Peyer's patch (tissue), 4 donors: ENCODE results near the gene HSF4. TPM values are rescaled to one million over a fixed set of nuclear protein-coding genes. Genes with fewer than 3 reads are reported as not detected.

Source experiments
- DNase-seq, 3 donors: peaks; one replicate each; pipeline ENCODE4 v3.0.0-alpha.2; 2017 to 2019
- H3K27ac ChIP-seq, 4 donors: fragments of 200-600 bp; sonication (generic); one replicate each; pipeline ENCODE4 v1.5.1; 2016 to 2019
- H3K27me3 ChIP-seq, 2 donors: fragments of 200-600 bp; sonication (generic); one replicate each; pipeline ENCODE4 v1.5.1; 2019
- H3K36me3 ChIP-seq, 3 donors: fragments of 200-600 bp; sonication (generic); one replicate each; pipeline ENCODE4 v1.5.1; 2016 to 2019
- H3K4me1 ChIP-seq, 4 donors: fragments of 200-600 bp; sonication (generic); one replicate each; pipeline ENCODE4 v1.5.1; 2016 to 2019
- H3K4me3 ChIP-seq, 4 donors: fragments of 200-600 bp; sonication (generic); 1 replicate in 3 of 4; 2 replicates in 1 of 4; pipeline ENCODE4 v1.5.1; 2016 to 2019; ENCODE audit warnings: mild to moderate bottlenecking in 1 of 4
- H3K9me3 ChIP-seq, 4 donors: fragments of 200-600 bp; sonication (generic); one replicate each; pipeline ENCODE4 v1.5.1; 2016 to 2019; ENCODE audit warnings: mild to moderate bottlenecking in 1 of 4
- POLR2A ChIP-seq, 2 donors: fragments of 450-650 bp; IDR thresholded peaks; one replicate each; pipeline ENCODE4 v1.5.1; 2017; ENCODE audit warnings: antibody characterized with exemption in 2 of 2, mild to moderate bottlenecking in 2 of 2, moderate library complexity in 2 of 2
- total RNA-seq, 4 donors: library from RNA; depleted of rRNA; stranded (reverse); fragments of >200 nt; gene quantifications; one replicate each; pipeline ENCODE4 v1.1.0, GENCODE V29; 2016
- TF ChIP-seq, protein P1 (sequence below), 6 experiments: fragments of 450-650 bp in 4 of 6; fragments of 200-600 bp in 2 of 6; sonication (generic) in 1 of 6; IDR thresholded peaks; one replicate each; pipeline ENCODE4 v1.5.1; 2017 to 2019; ENCODE audit warnings: antibody characterized with exemption in 6 of 6, mild to moderate bottlenecking in 3 of 6, moderate library complexity in 1 of 6

Gene HSF4
- total RNA-seq, 4 donors from 2014 or later = 15.6 to 140 (median 69.8) TPM

DNA sequence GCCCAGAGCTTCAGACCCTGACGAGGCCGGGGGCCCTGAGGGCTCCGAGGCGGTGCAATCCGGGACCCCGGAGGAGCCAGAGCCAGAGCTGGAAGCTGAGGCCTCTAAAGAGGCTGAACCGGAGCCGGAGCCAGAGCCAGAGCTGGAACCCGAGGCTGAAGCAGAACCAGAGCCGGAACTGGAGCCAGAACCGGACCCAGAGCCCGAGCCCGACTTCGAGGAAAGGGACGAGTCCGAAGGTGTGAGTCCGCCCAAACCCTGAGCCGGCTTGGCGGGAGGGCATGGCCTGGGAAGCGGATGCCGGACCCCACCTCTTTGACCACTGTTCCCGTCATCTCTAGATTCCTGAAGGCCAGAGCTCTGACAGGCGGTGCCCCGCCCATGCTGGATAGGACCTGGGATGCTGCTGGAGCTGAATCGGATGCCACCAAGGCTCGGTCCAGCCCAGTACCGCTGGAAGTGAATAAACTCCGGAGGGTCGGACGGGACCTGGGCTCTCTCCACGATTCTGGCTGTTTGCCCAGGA, 10.2 kb downstream of the HSF4 start:
- H3K4me3 ChIP-seq = peak overlapping the region; percentile 34 to 56 (median 52)
- H3K27ac ChIP-seq = peak overlapping the region; percentile 64 to 96 (median 86)
- H3K27me3 ChIP-seq = no peaks in the 10 kb centered on the region
- H3K9me3 ChIP-seq = no peaks in the 10 kb centered on the region
- DNase-seq = no peak
- TF ChIP-seq POLR2A (IDR thresholded peaks at IDR 0.05) = no peak
- TF ChIP-seq, protein P1, sequence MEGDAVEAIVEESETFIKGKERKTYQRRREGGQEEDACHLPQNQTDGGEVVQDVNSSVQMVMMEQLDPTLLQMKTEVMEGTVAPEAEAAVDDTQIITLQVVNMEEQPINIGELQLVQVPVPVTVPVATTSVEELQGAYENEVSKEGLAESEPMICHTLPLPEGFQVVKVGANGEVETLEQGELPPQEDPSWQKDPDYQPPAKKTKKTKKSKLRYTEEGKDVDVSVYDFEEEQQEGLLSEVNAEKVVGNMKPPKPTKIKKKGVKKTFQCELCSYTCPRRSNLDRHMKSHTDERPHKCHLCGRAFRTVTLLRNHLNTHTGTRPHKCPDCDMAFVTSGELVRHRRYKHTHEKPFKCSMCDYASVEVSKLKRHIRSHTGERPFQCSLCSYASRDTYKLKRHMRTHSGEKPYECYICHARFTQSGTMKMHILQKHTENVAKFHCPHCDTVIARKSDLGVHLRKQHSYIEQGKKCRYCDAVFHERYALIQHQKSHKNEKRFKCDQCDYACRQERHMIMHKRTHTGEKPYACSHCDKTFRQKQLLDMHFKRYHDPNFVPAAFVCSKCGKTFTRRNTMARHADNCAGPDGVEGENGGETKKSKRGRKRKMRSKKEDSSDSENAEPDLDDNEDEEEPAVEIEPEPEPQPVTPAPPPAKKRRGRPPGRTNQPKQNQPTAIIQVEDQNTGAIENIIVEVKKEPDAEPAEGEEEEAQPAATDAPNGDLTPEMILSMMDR (IDR thresholded peaks at IDR 0.05) = no peak
- peaks cover 8 to 53% (median 31%) of the 10 kb centered on the region in 4 donors for H3K4me1 ChIP-seq
- H3K36me3 ChIP-seq = no peaks in the 10 kb centered on the region

DNA sequence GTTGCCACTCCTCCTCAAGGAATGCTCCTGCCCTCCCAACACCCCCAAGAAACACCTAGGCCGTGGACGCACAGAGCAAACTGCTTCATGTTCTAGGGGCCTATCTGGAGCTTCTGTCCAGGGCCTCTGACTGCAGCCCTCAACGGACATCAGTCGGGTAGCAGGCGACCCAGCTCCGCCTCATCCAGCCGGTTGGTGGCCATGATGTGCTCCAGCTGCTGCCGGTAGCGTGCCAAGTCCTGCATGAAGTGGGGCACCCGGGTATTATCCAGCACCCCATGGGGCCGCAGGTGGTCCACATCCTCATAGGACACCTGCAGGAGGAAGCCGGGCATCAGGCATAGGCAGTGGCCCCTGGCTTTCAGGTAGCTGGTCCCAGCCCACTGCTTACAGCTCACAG, 12.1 kb downstream of the HSF4 start:
- TF ChIP-seq, protein P1 (IDR thresholded peaks at IDR 0.05) = no peak
- TF ChIP-seq POLR2A (IDR thresholded peaks at IDR 0.05) = no peak
- H3K36me3 ChIP-seq = no peaks in the 10 kb centered on the region
- H3K4me1 ChIP-seq = peaks cover 3 to 49% (median 22%) of the 10 kb centered on the region in 4 donors
- no peak overlapping the region for H3K27ac ChIP-seq
- no peaks in the 10 kb centered on the region for H3K27me3 ChIP-seq
- DNase-seq = no peak
- no peaks in the 10 kb centered on the region for H3K9me3 ChIP-seq
- no peak overlapping the region for H3K4me3 ChIP-seq

DNA sequence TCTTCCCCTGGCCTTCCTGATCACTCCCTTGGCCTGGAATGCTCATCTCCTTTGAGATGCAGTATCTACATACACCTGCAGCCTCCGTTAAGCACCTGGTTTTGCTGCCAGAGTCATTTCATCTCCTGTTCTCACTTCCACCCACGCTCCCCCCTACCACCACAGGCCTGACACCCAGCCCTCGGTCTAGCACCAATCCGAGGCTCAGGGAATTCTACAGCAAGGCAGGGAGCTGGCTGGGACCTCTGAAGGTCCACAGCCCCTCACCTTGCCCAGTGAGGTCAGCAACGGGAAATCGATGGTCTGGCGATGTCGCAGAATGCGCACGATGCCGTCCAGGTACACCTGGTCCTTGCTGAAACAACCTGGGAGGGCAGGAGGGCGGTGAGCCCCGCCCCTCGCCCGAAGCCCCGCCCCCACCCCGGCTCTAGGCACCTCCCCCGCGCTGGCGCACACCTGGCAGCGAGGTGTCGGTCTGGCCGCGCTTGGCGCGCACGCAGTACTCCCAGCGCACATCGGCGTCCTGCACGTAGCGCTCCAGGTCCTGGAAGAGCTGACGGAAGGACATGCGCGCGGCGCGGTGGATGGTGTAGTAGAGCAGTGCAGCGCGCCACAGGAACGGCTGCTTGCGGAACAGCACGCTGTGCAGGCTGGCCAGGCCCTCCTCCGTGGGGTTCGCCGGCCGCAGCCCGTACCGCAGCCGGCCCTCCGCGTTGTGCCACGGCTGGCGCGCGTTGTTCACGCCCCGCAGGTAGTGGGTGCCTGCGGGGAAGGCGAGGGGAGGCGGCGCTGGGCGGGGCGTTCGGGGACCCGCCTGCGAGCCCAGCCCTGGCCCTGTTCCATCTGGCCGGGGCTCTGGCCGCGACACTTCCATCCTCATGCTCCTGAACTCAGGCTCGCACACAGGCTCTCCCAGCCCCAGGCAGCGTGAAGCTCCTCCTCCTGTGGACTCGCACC, 13.5 kb downstream of the HSF4 start:
- peak; percentile 46 to 92 (median 87) for DNase-seq
- Histone ChIP-seq H3K4me1 (peaks cover 5 to 62% (median 21%) of the 10 kb centered on the region in 4 donors), H3K27me3 (no peaks in the 10 kb centered on the region), H3K36me3 (no peaks in the 10 kb centered on the region), H3K4me3 (peak overlapping the region; percentile 33 to 59 (median 48)), H3K27ac (peak overlapping the region; percentile 49 to 86 (median 68)), H3K9me3 (no peaks in the 10 kb centered on the region)
- TF ChIP-seq POLR2A (IDR thresholded peaks at IDR 0.05) = peak; percentile 38 to 63
- TF ChIP-seq, protein P1 (IDR thresholded peaks at IDR 0.05) = peak in 3 of 6 experiments; percentile 13 to 39 (median 37)

DNA sequence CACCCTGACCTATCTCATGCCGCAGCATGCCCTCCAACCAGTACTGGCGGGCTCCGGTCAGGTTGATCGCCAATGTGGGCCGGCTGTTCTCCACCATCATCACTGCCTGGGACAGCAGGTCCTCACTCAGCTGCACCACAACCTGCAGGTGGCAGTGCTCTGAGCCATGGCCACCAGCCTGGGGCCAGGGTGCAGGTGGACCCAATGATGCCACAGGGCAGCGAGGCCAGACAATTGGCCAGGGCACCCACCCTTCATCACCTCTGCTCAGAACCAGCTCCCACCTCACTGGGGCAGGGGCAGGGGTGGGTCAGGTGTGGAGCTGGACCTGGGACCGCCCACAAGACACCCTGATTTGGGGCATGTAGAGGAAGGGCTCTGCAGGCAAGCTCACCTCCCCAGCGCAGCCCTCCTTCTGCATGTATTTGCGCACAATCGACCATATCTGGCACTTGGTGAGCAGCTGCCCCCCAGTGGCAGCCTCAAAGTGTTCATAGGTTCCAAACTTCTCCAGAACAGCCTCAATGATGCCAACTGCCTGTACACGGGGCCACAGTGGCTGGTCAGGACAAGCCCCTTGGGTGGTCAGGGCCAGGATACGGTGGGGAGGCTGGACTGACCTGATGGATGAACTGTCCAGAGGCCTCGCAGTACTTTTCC, 15.0 kb downstream of the HSF4 start:
- no peak for TF ChIP-seq POLR2A (IDR thresholded peaks at IDR 0.05)
- TF ChIP-seq, protein P1 (IDR thresholded peaks at IDR 0.05) = no peak
- Histone ChIP-seq H3K27me3 (no peaks in the 10 kb centered on the region), H3K4me1 (peaks cover 7 to 53% (median 14%) of the 10 kb centered on the region in 4 donors), H3K36me3 (no peaks in the 10 kb centered on the region), H3K4me3 (no peak overlapping the region), H3K27ac (no peak overlapping the region), H3K9me3 (no peaks in the 10 kb centered on the region)
- no peak for DNase-seq

DNA sequence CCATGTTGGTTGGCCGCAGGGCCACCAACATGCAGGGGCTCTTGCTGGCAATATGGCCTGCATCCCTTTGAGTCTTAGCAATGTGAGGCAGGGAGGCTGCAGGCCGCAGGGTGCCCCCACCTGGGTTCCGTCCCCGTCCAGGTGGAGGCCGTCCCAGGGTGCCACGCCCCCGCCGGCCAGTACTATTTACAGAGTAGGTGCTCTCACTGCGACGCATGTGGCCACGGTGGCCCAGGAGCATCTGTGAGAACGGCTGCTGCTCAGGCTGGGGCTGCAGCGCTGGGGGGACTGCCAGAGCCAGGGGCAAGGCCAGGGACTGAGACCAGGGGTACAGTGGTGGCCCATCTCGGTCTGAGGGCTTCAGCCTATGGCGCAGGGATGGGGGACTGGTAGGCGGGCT, 15.6 kb downstream of the HSF4 start:
- Histone ChIP-seq H3K36me3 (no peaks in the 10 kb centered on the region), H3K27me3 (no peaks in the 10 kb centered on the region), H3K9me3 (no peaks in the 10 kb centered on the region), H3K4me1 (peaks cover 7 to 53% (median 18%) of the 10 kb centered on the region in 4 donors), H3K27ac (no peak overlapping the region), H3K4me3 (no peak overlapping the region)
- DNase-seq = no peak
- TF ChIP-seq, protein P1 (IDR thresholded peaks at IDR 0.05) = no peak
- no peak for TF ChIP-seq POLR2A (IDR thresholded peaks at IDR 0.05)
